Keratinocyte (primary cell): ENCODE data around the gene RASGRP3. TPM values are rescaled to one million over a fixed set of nuclear protein-coding genes. Genes with fewer than 3 reads are reported as not detected.

Experiments used
- DNase-seq: peaks from one replicate; pipeline ENCODE4 v3.0.0-alpha.2; 2011; ENCODE audit warnings: low read depth, missing footprints, low spot score
- FAIRE-seq: peaks from 2 replicates; lab custom pipeline; 2011; peaks lifted over from hg19 to GRCh38; lab: Jason Lieb, UNC
- H2AFZ ChIP-seq: 2 replicates; pipeline ENCODE4 v1.6.0; 2012; ENCODE audit warnings: low read length, control low read depth, inconsistent platforms; ENCODE audit not compliant: control insufficient read depth
- H3K27ac ChIP-seq: 2 replicates; pipeline ENCODE4 v1.5.1; 2011; ENCODE audit warnings: low read length; ENCODE audit not compliant: control insufficient read depth, insufficient read depth
- H3K27me3 ChIP-seq: 3 replicates; pipeline ENCODE4 v1.6.0; 2011; ENCODE audit warnings: low read length; ENCODE audit not compliant: control insufficient read depth, insufficient read depth; ENCODE audit errors: extremely low read depth
- H3K36me3 ChIP-seq, 2 experiments: 2 replicates in 1 of 2; 3 replicates in 1 of 2; pipeline ENCODE4 v1.5.1; 2011; ENCODE audit warnings: low read length in 2 of 2, mild to moderate bottlenecking in 1 of 2; ENCODE audit not compliant: control insufficient read depth in 2 of 2, insufficient read depth in 2 of 2; ENCODE audit errors: extremely low read depth in 1 of 2
- H3K4me1 ChIP-seq: 3 replicates; pipeline ENCODE4 v1.5.1; 2011; ENCODE audit warnings: low read length; ENCODE audit not compliant: control insufficient read depth, insufficient read depth; ENCODE audit errors: extremely low read depth
- H3K4me2 ChIP-seq: 3 replicates; pipeline ENCODE4 v1.6.0; 2011; ENCODE audit warnings: low read depth, low read length; ENCODE audit not compliant: control insufficient read depth, insufficient read depth; ENCODE audit errors: extremely low read depth
- H3K4me3 ChIP-seq, 3 experiments: fragments of 200-600 bp in 1 of 3; sonication (generic) in 1 of 3; 2 replicates in 2 of 3; 3 replicates in 1 of 3; pipeline ENCODE4 v1.5.1; 2011 to 2016; ENCODE audit warnings: low read length in 3 of 3, mild to moderate bottlenecking in 3 of 3, control low read depth in 2 of 3, inconsistent platforms in 1 of 3, low read depth in 1 of 3, mixed read lengths in 1 of 3, mixed run types in 1 of 3, moderate library complexity in 1 of 3; ENCODE audit not compliant: control insufficient read depth in 2 of 3, insufficient read depth in 2 of 3; ENCODE audit errors: extremely low read depth in 1 of 3
- H3K79me2 ChIP-seq: 2 replicates; pipeline ENCODE4 v1.6.0; 2012; ENCODE audit warnings: low read length; ENCODE audit not compliant: control insufficient read depth, insufficient read depth
- H3K9ac ChIP-seq: 3 replicates; pipeline ENCODE4 v1.6.0; 2011; ENCODE audit warnings: low read length; ENCODE audit not compliant: control insufficient read depth, insufficient read depth; ENCODE audit errors: extremely low read depth
- H3K9me1 ChIP-seq: 3 replicates; pipeline ENCODE4 v1.6.0; 2011; ENCODE audit warnings: low read length; ENCODE audit not compliant: control insufficient read depth, insufficient read depth; ENCODE audit errors: extremely low read depth
- H3K9me3 ChIP-seq: 2 replicates; pipeline ENCODE4 v1.5.1; 2012; ENCODE audit warnings: low read depth, low read length; ENCODE audit not compliant: control insufficient read depth
- H4K20me1 ChIP-seq: 3 replicates; pipeline ENCODE4 v1.6.0; 2011; ENCODE audit warnings: low read length; ENCODE audit not compliant: control insufficient read depth, insufficient read depth; ENCODE audit errors: extremely low read depth
- EZH2 ChIP-seq: IDR thresholded peaks from one replicate; pipeline ENCODE4 v1.6.1; 2012; ENCODE audit warnings: inconsistent platforms, mild to moderate bottlenecking, low read length, moderate library complexity
- dilution Hi-C: fragments of 300-500 bp; cut with MboI; formaldehyde crosslinking; loops from one replicate; pipeline ENCODE4 v1.7.0; 2020; ENCODE audit warnings: low sequenced_read_pairs; ENCODE audit not compliant: extremely low pct_ligation_motif_present
- polyA plus RNA-seq, 5 experiments: library from polyadenylated mRNA; depleted of rRNA in 3 of 5; stranded (reverse) in 3 of 5; stranded (forward) in 1 of 5; unstranded in 1 of 5; fragments of >200 nt; gene quantifications; 1 replicate in 1 of 5; 2 replicates in 3 of 5; 3 replicates in 1 of 5; pipeline versions ENCODE4 v1.2.1 to v1.2.3, GENCODE V29; 2011 to 2012; ENCODE audit warnings: missing spikeins in 2 of 5, low read depth in 1 of 5, low replicate concordance in 1 of 5
- TF ChIP-seq, protein P1 (sequence below), 3 experiments: IDR thresholded peaks in 1 of 3; conservative IDR thresholded peaks in 1 of 3; optimal IDR thresholded peaks in 1 of 3; 2 replicates in 2 of 3; 3 replicates in 1 of 3; pipeline versions ENCODE3 to v1.5.1; 2011; ENCODE audit warnings: low read length in 3 of 3, mild to moderate bottlenecking in 3 of 3, moderate library complexity in 2 of 3, control low read depth in 1 of 3, inconsistent platforms in 1 of 3; ENCODE audit not compliant: insufficient read depth in 2 of 3; ENCODE audit errors: extremely low read depth in 1 of 3

The RASGRP3 gene
- polyA plus RNA-seq, 1 donor (not counting 4 experiments of a cell fraction or from before 2014, with no cell fraction given) = 0.56 TPM

DNA sequence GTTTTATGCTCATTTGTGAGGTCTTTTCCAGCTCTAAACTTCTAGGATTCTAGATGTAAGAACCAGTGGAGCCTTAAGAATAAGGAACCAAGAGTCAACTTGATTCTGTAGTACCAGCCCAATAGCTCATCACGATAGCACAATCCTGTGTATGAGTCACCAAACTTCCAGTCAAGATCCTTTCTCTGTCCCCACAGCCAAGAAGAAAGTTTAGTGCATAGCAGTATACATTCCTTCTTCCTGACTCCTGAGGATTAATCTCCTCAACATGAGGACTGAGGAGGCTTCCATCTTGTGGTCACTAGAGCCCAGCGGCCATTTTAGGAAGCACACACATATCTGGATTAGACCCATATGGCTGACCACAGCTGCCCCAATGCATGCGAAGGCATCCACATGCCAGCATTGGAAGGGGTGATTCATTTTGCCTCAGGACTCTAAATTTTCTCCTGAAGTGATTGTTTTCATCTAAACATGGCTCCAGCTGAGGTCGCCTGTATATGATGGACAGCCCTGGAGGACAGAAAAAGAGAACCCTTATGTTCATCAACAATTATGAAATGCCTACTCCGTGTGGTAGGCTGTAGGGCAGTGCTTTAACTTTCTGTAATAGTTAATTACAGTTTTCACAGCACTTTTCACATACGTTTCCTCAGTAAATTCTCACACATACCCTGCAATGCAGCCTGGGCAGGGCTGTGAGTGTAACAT, 53.5 kb downstream of the RASGRP3 start:
- no peaks in the 10 kb centered on the region for H3K27me3 ChIP-seq
- dilution Hi-C loops = no loop called here
- no peak overlapping the region for H3K4me3 ChIP-seq
- no peaks in the 10 kb centered on the region for H3K79me2 ChIP-seq
- no peaks in the 10 kb centered on the region for H3K9me3 ChIP-seq
- H3K9ac ChIP-seq = no peak overlapping the region
- H3K36me3 ChIP-seq = no peaks in the 10 kb centered on the region
- H3K4me1 ChIP-seq = peaks cover 9% of the 10 kb centered on the region
- peak overlapping the region; percentile 82 for H2AFZ ChIP-seq
- FAIRE-seq (peak; percentile 43), DNase-seq (peak; percentile 30)
- H3K9me1 ChIP-seq = no peaks in the 10 kb centered on the region
- no peak overlapping the region for H3K27ac ChIP-seq
- H4K20me1 ChIP-seq = no peaks in the 10 kb centered on the region
- TF ChIP-seq, protein P1, sequence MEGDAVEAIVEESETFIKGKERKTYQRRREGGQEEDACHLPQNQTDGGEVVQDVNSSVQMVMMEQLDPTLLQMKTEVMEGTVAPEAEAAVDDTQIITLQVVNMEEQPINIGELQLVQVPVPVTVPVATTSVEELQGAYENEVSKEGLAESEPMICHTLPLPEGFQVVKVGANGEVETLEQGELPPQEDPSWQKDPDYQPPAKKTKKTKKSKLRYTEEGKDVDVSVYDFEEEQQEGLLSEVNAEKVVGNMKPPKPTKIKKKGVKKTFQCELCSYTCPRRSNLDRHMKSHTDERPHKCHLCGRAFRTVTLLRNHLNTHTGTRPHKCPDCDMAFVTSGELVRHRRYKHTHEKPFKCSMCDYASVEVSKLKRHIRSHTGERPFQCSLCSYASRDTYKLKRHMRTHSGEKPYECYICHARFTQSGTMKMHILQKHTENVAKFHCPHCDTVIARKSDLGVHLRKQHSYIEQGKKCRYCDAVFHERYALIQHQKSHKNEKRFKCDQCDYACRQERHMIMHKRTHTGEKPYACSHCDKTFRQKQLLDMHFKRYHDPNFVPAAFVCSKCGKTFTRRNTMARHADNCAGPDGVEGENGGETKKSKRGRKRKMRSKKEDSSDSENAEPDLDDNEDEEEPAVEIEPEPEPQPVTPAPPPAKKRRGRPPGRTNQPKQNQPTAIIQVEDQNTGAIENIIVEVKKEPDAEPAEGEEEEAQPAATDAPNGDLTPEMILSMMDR (optimal IDR thresholded peaks at IDR 0.05 in 1 of 3, IDR thresholded peaks at IDR 0.05 in 1 of 3, conservative IDR thresholded peaks at IDR 0.05 in 1 of 3; ENCODE audit: extremely low read depth in 1 of 3, insufficient read depth in 2 of 3, low read length in 3 of 3) = no peak
- no peak for TF ChIP-seq EZH2
- peak overlapping the region; percentile 25 for H3K4me2 ChIP-seq

DNA sequence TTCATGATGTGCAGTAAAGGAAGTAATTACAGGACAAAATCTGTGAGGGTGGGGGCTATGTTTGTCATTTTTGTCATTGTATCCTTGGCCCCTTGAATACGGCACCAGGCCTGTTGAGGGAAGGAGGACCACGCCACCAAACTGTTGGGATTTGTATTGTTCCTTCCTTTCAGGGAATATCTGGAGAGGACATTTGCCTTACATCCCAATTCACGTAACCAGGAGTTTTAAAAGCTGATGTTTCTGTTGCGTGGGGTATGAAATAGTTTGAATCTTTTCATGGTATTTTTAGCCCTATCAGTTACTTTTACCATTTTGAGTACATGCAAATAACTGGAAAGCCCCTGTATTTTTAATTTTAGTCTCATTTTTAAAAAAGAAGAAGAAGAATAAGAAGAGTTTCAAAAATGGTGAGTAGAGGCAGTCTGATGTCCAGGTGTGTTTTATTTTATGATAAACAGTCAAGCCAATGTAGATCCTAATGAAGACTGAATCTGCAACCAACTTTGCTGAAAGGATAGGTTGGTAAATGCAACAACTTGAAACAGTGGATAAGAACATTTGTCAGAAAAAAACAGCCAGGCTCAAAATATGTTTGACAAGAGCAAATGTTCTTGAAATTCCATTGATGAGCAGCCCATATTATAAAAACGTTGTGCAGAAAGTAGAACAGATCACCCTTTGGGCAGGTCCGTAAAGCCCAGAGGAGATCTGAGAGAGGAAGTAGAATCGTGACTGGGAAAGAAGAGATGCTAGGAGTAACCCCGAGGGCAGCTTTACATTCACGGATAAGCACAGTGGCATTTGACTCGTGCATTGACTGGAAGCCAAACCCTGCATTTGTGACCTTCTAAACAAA, 54.5 kb downstream of the RASGRP3 start:
- Histone ChIP-seq H3K9me3 (no peaks in the 10 kb centered on the region), H3K4me1 (peaks cover 9% of the 10 kb centered on the region), H3K27me3 (no peaks in the 10 kb centered on the region), H3K27ac (no peak overlapping the region), H3K9me1 (no peaks in the 10 kb centered on the region), H3K4me3 (no peak overlapping the region), H3K79me2 (no peaks in the 10 kb centered on the region), H3K36me3 (no peaks in the 10 kb centered on the region), H2AFZ (no peak overlapping the region), H3K4me2 (no peak overlapping the region), H4K20me1 (no peaks in the 10 kb centered on the region), H3K9ac (no peak overlapping the region)
- dilution Hi-C loops = no loop called here
- DNase-seq (no peak), FAIRE-seq (no peak)
- TF ChIP-seq, protein P1 (optimal IDR thresholded peaks at IDR 0.05 in 1 of 3, IDR thresholded peaks at IDR 0.05 in 1 of 3, conservative IDR thresholded peaks at IDR 0.05 in 1 of 3; ENCODE audit: extremely low read depth in 1 of 3, insufficient read depth in 2 of 3, low read length in 3 of 3) = no peak
- no peak for TF ChIP-seq EZH2
